D721Med (cell line): ENCODE data around the gene RAB34.

Experiments used
- DNase-seq: peaks from one replicate; pipeline ENCODE4 v3.0.0; 2011; ENCODE audit warnings: low spot score; ENCODE audit not compliant: insufficient read length
- FAIRE-seq: peaks from 2 replicates; lab custom pipeline; 2011; peaks lifted over from hg19 to GRCh38; lab: Jason Lieb, UNC
- CTCF ChIP-seq: IDR thresholded peaks from 2 replicates; pipeline ENCODE4 v1.5.1; 2012; ENCODE audit warnings: mild to moderate bottlenecking, control low read depth; ENCODE audit not compliant: insufficient read depth; ENCODE audit errors: missing control alignments

RAB34 gene

GRCh38 chr17:28717578-28718332 lies at the start of gene RAB34:
RAB34 (minus strand) TSS chr17:28717868; CDS start chr17:28717266, 602 bp downstream.
- FAIRE-seq = no peak
- no peak for TF ChIP-seq CTCF
- DNase-seq = no peak

DNA sequence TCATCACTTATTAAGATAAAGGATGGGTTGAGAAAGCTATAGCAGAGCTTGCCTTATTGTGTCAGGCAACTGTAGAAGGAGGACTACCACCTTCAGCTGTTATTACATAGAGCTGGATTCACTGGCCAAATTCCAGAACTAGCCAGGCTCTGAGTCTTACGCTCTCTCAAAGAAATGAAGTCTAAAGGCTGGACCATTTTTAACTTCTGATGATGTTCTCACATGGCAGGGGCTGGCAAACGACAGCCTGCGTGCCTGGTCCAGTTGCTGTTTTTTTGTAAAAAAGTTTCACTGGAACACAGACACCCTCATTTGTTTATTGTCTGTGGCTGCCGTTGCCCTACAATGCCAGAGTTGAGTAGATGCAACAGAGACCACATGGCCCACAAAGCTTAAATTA lies 47.4 kb upstream of the RAB34 start:
- FAIRE-seq = no peak
- TF ChIP-seq CTCF = no peak

GRCh38 chr17:28763804-28764266 lies 46.2 kb upstream of the RAB34 start:
- FAIRE-seq (no peak), DNase-seq (peak; percentile 51)
- TF ChIP-seq CTCF = peak; percentile 97

More for the DNA sequence above, 47.4 kb upstream of the RAB34 start:
- no peak for DNase-seq

GRCh38 chr17:28763137-28763799 lies 45.6 kb upstream of the RAB34 start:
- DNase-seq (no peak), FAIRE-seq (no peak)
- no peak for TF ChIP-seq CTCF

- no peak for FAIRE-seq
- no peak for DNase-seq
- no peak for TF ChIP-seq CTCF
Observed at GRCh38 chr17:28760601-28761562, 43.2 kb upstream of the RAB34 start.

- no peak for TF ChIP-seq CTCF
- no peak for FAIRE-seq
Observed at GRCh38 chr17:28759256-28759865, 41.7 kb upstream of the RAB34 start.

More at GRCh38 chr17:28759256-28759865, 41.7 kb upstream of the RAB34 start:
- DNase-seq = no peak
